Duodenal mucosa (tissue), 2 donors: ENCODE results near the gene DDX5.

Source experiments
- H3K27ac ChIP-seq: one replicate; pipeline ENCODE4 v1.7.0; 2013; ENCODE audit warnings: low read depth, low read length
- H3K27me3 ChIP-seq, 2 donors: one replicate each; pipeline ENCODE4 v1.7.0; 2013; ENCODE audit warnings: low read length in 2 of 2, control low read depth in 1 of 2; ENCODE audit not compliant: insufficient read depth in 2 of 2, control insufficient read depth in 1 of 2
- H3K36me3 ChIP-seq, 2 donors: one replicate each; pipeline ENCODE4 v1.7.0; 2013; ENCODE audit warnings: low read length in 2 of 2, control low read depth in 1 of 2; ENCODE audit not compliant: insufficient read depth in 2 of 2, control insufficient read depth in 1 of 2
- H3K4me1 ChIP-seq, 2 donors: one replicate each; pipeline ENCODE4 v1.7.0; 2013; ENCODE audit warnings: low read length in 2 of 2, control low read depth in 1 of 2; ENCODE audit not compliant: insufficient read depth in 2 of 2, control insufficient read depth in 1 of 2
- H3K4me3 ChIP-seq, 2 donors: one replicate each; pipeline ENCODE4 v1.7.0; 2013; ENCODE audit warnings: low read length in 2 of 2, low read depth in 1 of 2
- H3K9ac ChIP-seq, 2 donors: one replicate each; pipeline ENCODE4 v1.7.0; 2013; ENCODE audit warnings: low read length in 2 of 2, low read depth in 1 of 2
- H3K9me3 ChIP-seq, 2 donors: one replicate each; pipeline ENCODE4 v1.7.0; 2013; ENCODE audit warnings: low read length in 2 of 2, control low read depth in 1 of 2; ENCODE audit not compliant: control insufficient read depth in 1 of 2

DDX5 gene

GRCh38 chr17:64502809-64503208 is 3.3 kb downstream of the DDX5 start:
- no peak overlapping the region for H3K4me3 ChIP-seq
- H3K4me1 ChIP-seq, result peaks cover 35 to 66% of the 10 kb centered on the region in 2 donors
- H3K9ac ChIP-seq, result peak overlapping the region in 1 of 2 donors; percentile 4
- no peak overlapping the region for H3K27ac ChIP-seq
- no peaks in the 10 kb centered on the region for H3K9me3 ChIP-seq
- no peaks in the 10 kb centered on the region for H3K27me3 ChIP-seq
- H3K36me3 ChIP-seq, result peaks cover 54 to 61% of the 10 kb centered on the region in 2 donors

- Histone ChIP-seq H3K4me1 (peaks cover 38 to 71% of the 10 kb centered on the region in 2 donors), H3K4me3 (no peak overlapping the region), H3K27me3 (no peaks in the 10 kb centered on the region), H3K9ac (peak overlapping the region in 1 of 2 donors; percentile 4), H3K9me3 (no peaks in the 10 kb centered on the region), H3K36me3 (peaks cover 54 to 61% of the 10 kb centered on the region in 2 donors), H3K27ac (no peak overlapping the region)
Observed at GRCh38 chr17:64502021-64502420, 4.1 kb downstream of the DDX5 start.

- Histone ChIP-seq H3K36me3 (peaks cover 54 to 61% of the 10 kb centered on the region in 2 donors), H3K27me3 (no peaks in the 10 kb centered on the region), H3K9ac (no peak overlapping the region), H3K9me3 (no peaks in the 10 kb centered on the region), H3K27ac (no peak overlapping the region), H3K4me1 (peaks cover 43 to 73% of the 10 kb centered on the region in 2 donors), H3K4me3 (no peak overlapping the region)
Observed at GRCh38 chr17:64500862-64501765, 5.0 kb downstream of the DDX5 start.

- Histone ChIP-seq H3K9ac (no peak overlapping the region), H3K4me1 (peaks cover 47 to 79% of the 10 kb centered on the region in 2 donors), H3K9me3 (no peaks in the 10 kb centered on the region), H3K27me3 (no peaks in the 10 kb centered on the region), H3K27ac (no peak overlapping the region), H3K4me3 (no peak overlapping the region), H3K36me3 (peaks cover 54 to 61% of the 10 kb centered on the region in 2 donors)
Observed at GRCh38 chr17:64500487-64500859, 5.6 kb downstream of the DDX5 start.

- H3K9me3 ChIP-seq, result no peaks in the 10 kb centered on the region
- H3K4me1 ChIP-seq, result peaks cover 51 to 82% of the 10 kb centered on the region in 2 donors
- H3K36me3 ChIP-seq, result peaks cover 52 to 61% of the 10 kb centered on the region in 2 donors
- no peak overlapping the region for H3K4me3 ChIP-seq
- no peaks in the 10 kb centered on the region for H3K27me3 ChIP-seq
- no peak overlapping the region for H3K9ac ChIP-seq
- no peak overlapping the region for H3K27ac ChIP-seq
Observed at GRCh38 chr17:64499805-64500486, 6.1 kb downstream of the DDX5 start.

GRCh38 chr17:64498308-64499203 is 7.5 kb downstream of the DDX5 start:
- Histone ChIP-seq H3K9ac (peak overlapping the region in 1 of 2 donors; percentile 18), H3K4me1 (peaks cover 42 to 82% of the 10 kb centered on the region in 2 donors), H3K27ac (no peak overlapping the region), H3K36me3 (peaks cover 44 to 48% of the 10 kb centered on the region in 2 donors), H3K27me3 (no peaks in the 10 kb centered on the region), H3K4me3 (no peak overlapping the region), H3K9me3 (no peaks in the 10 kb centered on the region)

GRCh38 chr17:64497565-64498035 is 8.5 kb downstream of the DDX5 start:
- Histone ChIP-seq H3K9me3 (no peaks in the 10 kb centered on the region), H3K36me3 (peaks cover 35 to 45% of the 10 kb centered on the region in 2 donors), H3K27ac (peak overlapping the region; percentile 60), H3K9ac (peak overlapping the region; percentile 59 to 69), H3K4me1 (peaks cover 32 to 73% of the 10 kb centered on the region in 2 donors), H3K4me3 (peak overlapping the region; percentile 93 to 95), H3K27me3 (no peaks in the 10 kb centered on the region)

- Histone ChIP-seq H3K4me1 (peaks cover 31 to 67% of the 10 kb centered on the region in 2 donors), H3K9me3 (no peaks in the 10 kb centered on the region), H3K9ac (peak within 1 kb of the TSS; percentile 59 to 69), H3K27ac (peak within 1 kb of the TSS; percentile 60), H3K4me3 (peak within 1 kb of the TSS; percentile 93 to 95), H3K27me3 (no peaks in the 10 kb centered on the region), H3K36me3 (peaks cover 29 to 42% of the 10 kb centered on the region in 2 donors)
Observed at GRCh38 chr17:64496786-64497564, 9.1 kb downstream of the DDX5 start, which contains the start of gene POLG2. Gene POLG2 (minus strand): TSS chr17:64497054. CDS start chr17:64496968, 86 bp downstream.

- peaks cover 31 to 63% of the 10 kb centered on the region in 2 donors for H3K4me1 ChIP-seq
- peaks cover 23 to 41% of the 10 kb centered on the region in 2 donors for H3K36me3 ChIP-seq
- H3K27me3 ChIP-seq, result no peaks in the 10 kb centered on the region
- H3K27ac ChIP-seq, result peak overlapping the region; percentile 60
- peak overlapping the region; percentile 59 to 69 for H3K9ac ChIP-seq
- H3K9me3 ChIP-seq, result no peaks in the 10 kb centered on the region
- peak overlapping the region; percentile 93 to 95 for H3K4me3 ChIP-seq
Observed at GRCh38 chr17:64496348-64496785, 9.7 kb downstream of the DDX5 start.
